ENCODE results near the gene CHMP6.
A peak's percentile ranks its signal among the peaks of the same experiment; 100 is the strongest.

CHMP6 gene

DNA sequence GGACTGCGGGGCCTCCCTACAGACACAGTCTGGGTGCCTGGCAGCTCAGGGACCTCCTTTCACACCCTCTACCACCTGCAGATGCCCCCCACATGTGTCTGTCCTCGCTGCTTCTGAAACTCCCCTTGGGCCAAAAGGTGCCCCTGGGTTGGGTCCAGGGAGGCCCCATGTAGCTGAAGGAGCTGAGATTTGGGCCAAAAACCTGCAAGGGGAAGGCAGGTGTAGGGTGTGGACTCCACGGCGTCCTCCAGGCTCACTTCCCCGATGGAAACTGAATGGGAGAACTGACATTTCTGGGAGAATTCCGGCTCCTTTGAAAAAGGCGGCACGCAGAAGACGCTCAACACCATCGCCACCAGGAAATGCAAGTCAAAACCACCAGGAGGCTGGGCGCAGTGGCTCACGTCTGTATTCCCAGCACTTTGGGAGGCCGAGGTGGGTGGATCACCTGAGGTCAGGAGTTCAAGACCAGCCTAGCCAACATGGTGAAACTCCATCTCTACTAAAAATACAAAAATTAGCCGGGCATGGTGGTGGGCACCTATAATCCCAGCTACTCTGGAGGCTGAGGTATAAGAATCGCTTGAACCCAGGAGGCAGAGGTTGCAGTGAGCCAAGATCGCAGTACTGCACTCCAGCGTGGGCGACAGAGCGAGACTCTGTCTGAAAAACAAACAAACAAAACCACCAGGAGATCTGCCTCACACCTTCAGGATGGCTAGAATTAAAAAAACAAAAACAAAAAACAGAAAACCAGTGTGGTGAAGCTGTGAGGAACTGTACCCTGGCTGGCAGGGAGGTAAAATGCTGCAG is 30.1 kb downstream of the CHMP6 start:
- Histone ChIP-seq H3K9ac (ENCODE audit: low read length in 5 of 5) (no peak overlapping the region), H3K9me3 (ENCODE audit: control insufficient read depth in 5 of 5, low read length in 5 of 5) (no peaks in the 10 kb centered on the region), H3K27ac (ENCODE audit: low read depth, low read length) (no peak overlapping the region), H3K36me3 (ENCODE audit: control insufficient read depth in 5 of 5, insufficient read depth in 5 of 5, low read length in 5 of 5) (no peaks in the 10 kb centered on the region), H3K4me3 (ENCODE audit: low read depth in 1 of 5, low read length in 5 of 5) (no peak overlapping the region), H3K27me3 (ENCODE audit: control insufficient read depth in 5 of 5, insufficient read depth in 4 of 5, low read length in 5 of 5) (peaks cover 0 to 11% (median 8%) of the 10 kb centered on the region in 5 donors), H3K4me1 (ENCODE audit: control insufficient read depth in 5 of 5, insufficient read depth in 5 of 5, low read length in 5 of 5) (peaks cover 2 to 51% (median 38%) of the 10 kb centered on the region in 5 donors)

DNA sequence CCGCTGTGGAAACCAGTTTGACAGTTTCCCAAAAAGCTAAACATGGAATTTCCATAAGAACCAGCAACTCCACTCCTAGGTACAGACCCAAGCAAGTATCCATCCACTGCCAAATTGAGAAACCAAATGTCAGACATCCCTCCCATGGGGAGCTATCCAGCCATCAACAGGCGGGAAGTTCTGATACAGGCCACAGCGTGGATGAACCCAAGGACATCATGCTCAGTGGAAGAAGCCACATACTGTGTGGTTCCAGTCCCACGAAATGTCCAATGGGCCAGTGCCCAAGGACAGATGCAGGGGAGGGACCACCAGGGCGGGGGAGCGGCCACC is 30.7 kb downstream of the CHMP6 start:
- H3K36me3 ChIP-seq (ENCODE audit: control insufficient read depth in 5 of 5, insufficient read depth in 5 of 5, low read length in 5 of 5), result no peaks in the 10 kb centered on the region
- H3K9ac ChIP-seq (ENCODE audit: low read length in 5 of 5), result no peak overlapping the region
- H3K27me3 ChIP-seq (ENCODE audit: control insufficient read depth in 5 of 5, insufficient read depth in 4 of 5, low read length in 5 of 5), result peaks cover 0 to 14% (median 8%) of the 10 kb centered on the region in 5 donors
- H3K27ac ChIP-seq (ENCODE audit: low read depth, low read length), result no peak overlapping the region
- no peaks in the 10 kb centered on the region for H3K9me3 ChIP-seq (ENCODE audit: control insufficient read depth in 5 of 5, low read length in 5 of 5)
- H3K4me1 ChIP-seq (ENCODE audit: control insufficient read depth in 5 of 5, insufficient read depth in 5 of 5, low read length in 5 of 5), result peaks cover 2 to 54% (median 40%) of the 10 kb centered on the region in 5 donors
- H3K4me3 ChIP-seq (ENCODE audit: low read depth in 1 of 5, low read length in 5 of 5), result no peak overlapping the region

DNA sequence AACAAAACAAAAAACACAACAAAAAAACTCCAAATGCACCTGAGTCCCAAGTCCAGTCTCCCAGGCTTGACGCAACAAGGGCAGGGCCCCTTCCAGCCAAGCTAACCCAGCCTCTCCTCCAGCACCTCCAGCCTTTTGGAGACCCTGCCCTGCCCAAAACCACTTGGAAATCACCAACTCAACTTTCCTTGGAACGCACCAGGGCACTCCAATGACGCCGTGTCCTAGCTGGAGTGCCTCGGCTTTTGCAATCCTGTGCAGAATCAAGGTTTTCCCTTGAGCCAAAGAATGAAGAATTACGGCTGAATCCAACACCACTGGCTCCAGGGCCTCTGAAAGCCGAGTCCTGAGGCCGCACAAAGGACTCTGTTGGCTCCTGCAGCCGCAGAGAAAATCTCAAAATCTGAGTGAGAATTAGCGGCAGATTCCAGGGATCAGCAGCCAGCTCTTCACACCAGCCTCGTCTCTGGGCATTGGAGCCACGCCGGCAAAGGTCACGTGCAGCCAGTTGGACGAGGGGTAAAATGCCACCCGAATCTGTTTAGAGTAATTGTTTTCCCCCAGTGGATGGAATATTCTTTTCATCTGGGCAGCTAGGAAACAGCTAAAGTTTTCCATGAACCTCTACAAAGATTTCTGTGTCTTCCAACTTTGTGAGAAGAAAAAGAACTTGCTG is 33.6 kb downstream of the CHMP6 start:
- peaks cover 14 to 31% (median 25%) of the 10 kb centered on the region in 5 donors for H3K27me3 ChIP-seq (ENCODE audit: control insufficient read depth in 5 of 5, insufficient read depth in 4 of 5, low read length in 5 of 5)
- H3K4me1 ChIP-seq (ENCODE audit: control insufficient read depth in 5 of 5, insufficient read depth in 5 of 5, low read length in 5 of 5), result peaks cover 0 to 42% (median 30%) of the 10 kb centered on the region in 5 donors

GRCh38 chr17:81025741-81026129 is 34.1 kb downstream of the CHMP6 start:
- Histone ChIP-seq H3K4me3 (ENCODE audit: low read depth in 1 of 5, low read length in 5 of 5) (peak overlapping the region in 2 of 5 donors; percentile 8 to 44), H3K4me1 (ENCODE audit: control insufficient read depth in 5 of 5, insufficient read depth in 5 of 5, low read length in 5 of 5) (peaks cover 0 to 39% (median 29%) of the 10 kb centered on the region in 5 donors), H3K27me3 (ENCODE audit: control insufficient read depth in 5 of 5, insufficient read depth in 4 of 5, low read length in 5 of 5) (peaks cover 14 to 31% (median 24%) of the 10 kb centered on the region in 5 donors), H3K9ac (ENCODE audit: low read length in 5 of 5) (no peak overlapping the region), H3K36me3 (ENCODE audit: control insufficient read depth in 5 of 5, insufficient read depth in 5 of 5, low read length in 5 of 5) (no peaks in the 10 kb centered on the region), H3K27ac (ENCODE audit: low read depth, low read length) (no peak overlapping the region), H3K9me3 (ENCODE audit: control insufficient read depth in 5 of 5, low read length in 5 of 5) (no peaks in the 10 kb centered on the region)

More for the DNA sequence above, 33.6 kb downstream of the CHMP6 start:
- no peak overlapping the region for H3K9ac ChIP-seq (ENCODE audit: low read length in 5 of 5)
- H3K4me3 ChIP-seq (ENCODE audit: low read depth in 1 of 5, low read length in 5 of 5), result no peak overlapping the region
- H3K36me3 ChIP-seq (ENCODE audit: control insufficient read depth in 5 of 5, insufficient read depth in 5 of 5, low read length in 5 of 5), result no peaks in the 10 kb centered on the region
- H3K9me3 ChIP-seq (ENCODE audit: control insufficient read depth in 5 of 5, low read length in 5 of 5), result no peaks in the 10 kb centered on the region
- H3K27ac ChIP-seq (ENCODE audit: low read depth, low read length), result no peak overlapping the region

DNA sequence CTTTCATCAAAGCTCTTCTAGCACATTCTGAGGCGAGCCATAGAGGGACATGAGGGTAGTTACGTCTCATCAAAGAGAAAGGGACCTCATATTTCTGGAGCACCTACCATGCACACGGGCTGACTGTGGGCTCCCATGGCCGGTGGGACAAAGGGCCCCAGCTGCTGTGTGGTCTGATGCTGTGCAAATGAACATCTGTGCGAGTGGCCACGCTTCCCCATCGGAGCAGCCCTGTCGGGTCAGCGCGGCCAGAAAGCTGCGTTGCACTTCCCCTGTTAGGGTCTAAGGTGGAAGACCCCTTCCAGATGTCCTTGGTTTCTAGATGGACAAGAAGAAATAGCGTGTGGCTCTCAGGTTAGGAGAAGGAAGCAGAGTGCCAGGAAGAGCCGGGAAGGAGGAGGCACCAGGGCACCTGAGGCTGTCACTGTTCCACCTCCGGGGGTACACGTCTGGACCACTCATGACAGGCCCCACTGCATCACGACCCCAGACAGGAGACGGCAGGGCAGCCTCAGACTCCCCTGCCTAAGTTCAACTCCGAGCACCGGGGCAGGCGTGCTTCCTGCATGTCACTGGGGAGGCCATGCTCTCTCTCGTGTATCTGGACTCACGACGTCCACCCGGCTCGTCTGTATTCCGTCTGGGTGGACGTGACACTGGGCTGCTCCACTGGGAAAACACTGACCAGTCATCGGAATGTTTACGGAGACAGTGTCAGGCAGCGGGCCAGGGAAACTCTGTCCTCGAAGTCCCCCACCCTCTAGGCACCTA is 34.8 kb downstream of the CHMP6 start:
- H3K4me3 ChIP-seq (ENCODE audit: low read depth in 1 of 5, low read length in 5 of 5), result peak overlapping the region in 2 of 5 donors; percentile 8 to 44
- no peak overlapping the region for H3K9ac ChIP-seq (ENCODE audit: low read length in 5 of 5)
- no peaks in the 10 kb centered on the region for H3K9me3 ChIP-seq (ENCODE audit: control insufficient read depth in 5 of 5, low read length in 5 of 5)
- peaks cover 0 to 36% (median 22%) of the 10 kb centered on the region in 5 donors for H3K4me1 ChIP-seq (ENCODE audit: control insufficient read depth in 5 of 5, insufficient read depth in 5 of 5, low read length in 5 of 5)
- H3K36me3 ChIP-seq (ENCODE audit: control insufficient read depth in 5 of 5, insufficient read depth in 5 of 5, low read length in 5 of 5), result no peaks in the 10 kb centered on the region
- no peak overlapping the region for H3K27ac ChIP-seq (ENCODE audit: low read depth, low read length)
- peaks cover 14 to 31% (median 19%) of the 10 kb centered on the region in 5 donors for H3K27me3 ChIP-seq (ENCODE audit: control insufficient read depth in 5 of 5, insufficient read depth in 4 of 5, low read length in 5 of 5)

- Histone ChIP-seq H3K36me3 (ENCODE audit: control insufficient read depth in 5 of 5, insufficient read depth in 5 of 5, low read length in 5 of 5) (no peaks in the 10 kb centered on the region), H3K9ac (ENCODE audit: low read length in 5 of 5) (no peak overlapping the region), H3K27ac (ENCODE audit: low read depth, low read length) (no peak overlapping the region), H3K4me1 (ENCODE audit: control insufficient read depth in 5 of 5, insufficient read depth in 5 of 5, low read length in 5 of 5) (peaks cover 0 to 41% (median 25%) of the 10 kb centered on the region in 5 donors), H3K27me3 (ENCODE audit: control insufficient read depth in 5 of 5, insufficient read depth in 4 of 5, low read length in 5 of 5) (peaks cover 14 to 31% (median 19%) of the 10 kb centered on the region in 5 donors), H3K9me3 (ENCODE audit: control insufficient read depth in 5 of 5, low read length in 5 of 5) (no peaks in the 10 kb centered on the region), H3K4me3 (ENCODE audit: low read depth in 1 of 5, low read length in 5 of 5) (no peak overlapping the region)
Observed at GRCh38 chr17:81027038-81027437, 35.4 kb downstream of the CHMP6 start.

- Histone ChIP-seq H3K36me3 (ENCODE audit: control insufficient read depth in 5 of 5, insufficient read depth in 5 of 5, low read length in 5 of 5) (no peaks in the 10 kb centered on the region), H3K27me3 (ENCODE audit: control insufficient read depth in 5 of 5, insufficient read depth in 4 of 5, low read length in 5 of 5) (peaks cover 14 to 33% (median 19%) of the 10 kb centered on the region in 5 donors), H3K4me3 (ENCODE audit: low read depth in 1 of 5, low read length in 5 of 5) (no peak overlapping the region), H3K27ac (ENCODE audit: low read depth, low read length) (no peak overlapping the region), H3K9ac (ENCODE audit: low read length in 5 of 5) (no peak overlapping the region), H3K4me1 (ENCODE audit: control insufficient read depth in 5 of 5, insufficient read depth in 5 of 5, low read length in 5 of 5) (peaks cover 0 to 49% (median 32%) of the 10 kb centered on the region in 5 donors), H3K9me3 (ENCODE audit: control insufficient read depth in 5 of 5, low read length in 5 of 5) (no peaks in the 10 kb centered on the region)
Observed at GRCh38 chr17:81027591-81028505, 36.2 kb downstream of the CHMP6 start.

DNA sequence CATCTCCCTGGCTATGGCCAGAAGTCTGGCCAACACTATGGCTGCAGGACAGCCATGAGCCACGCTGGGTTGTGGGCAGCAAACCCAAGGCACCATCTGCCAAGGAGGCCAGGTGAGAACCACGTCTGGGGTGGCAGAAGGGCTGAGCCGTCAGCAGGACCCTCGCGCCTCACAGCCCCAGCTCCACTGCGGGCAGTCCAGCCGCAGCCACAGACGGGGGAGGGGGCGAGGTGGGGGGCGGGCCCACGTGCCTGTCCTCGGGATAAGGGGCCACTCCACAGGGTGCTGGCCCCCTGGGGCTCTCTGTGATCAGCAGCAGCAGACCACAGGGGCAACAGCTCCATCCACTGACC is 36.8 kb downstream of the CHMP6 start:
- Histone ChIP-seq H3K9me3 (ENCODE audit: control insufficient read depth in 5 of 5, low read length in 5 of 5) (no peaks in the 10 kb centered on the region), H3K4me3 (ENCODE audit: low read depth in 1 of 5, low read length in 5 of 5) (no peak overlapping the region), H3K36me3 (ENCODE audit: control insufficient read depth in 5 of 5, insufficient read depth in 5 of 5, low read length in 5 of 5) (no peaks in the 10 kb centered on the region), H3K9ac (ENCODE audit: low read length in 5 of 5) (no peak overlapping the region), H3K4me1 (ENCODE audit: control insufficient read depth in 5 of 5, insufficient read depth in 5 of 5, low read length in 5 of 5) (peaks cover 0 to 53% (median 38%) of the 10 kb centered on the region in 5 donors), H3K27me3 (ENCODE audit: control insufficient read depth in 5 of 5, insufficient read depth in 4 of 5, low read length in 5 of 5) (peaks cover 14 to 34% (median 19%) of the 10 kb centered on the region in 5 donors), H3K27ac (ENCODE audit: low read depth, low read length) (no peak overlapping the region)

DNA sequence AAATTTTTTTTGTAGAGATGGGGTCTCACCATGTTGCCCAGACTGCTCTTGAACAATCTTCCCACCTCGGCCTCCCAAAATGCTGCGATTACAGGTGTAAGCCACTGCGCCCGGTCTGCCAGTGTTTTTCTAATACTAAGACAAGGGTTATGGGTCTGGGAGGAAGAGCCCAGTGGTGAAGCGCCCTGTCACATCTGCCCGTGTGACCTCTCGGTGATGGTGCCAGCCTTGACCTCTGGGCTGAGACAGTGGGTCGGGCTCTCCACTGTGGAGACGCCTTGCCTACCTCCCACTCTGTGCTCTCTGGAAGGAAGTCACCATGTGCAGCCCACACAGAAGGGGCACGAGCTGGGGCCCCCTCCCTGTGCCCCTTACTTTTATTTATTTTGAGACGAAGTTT is 38.2 kb downstream of the CHMP6 start:
- H3K27ac ChIP-seq (ENCODE audit: low read depth, low read length), result no peak overlapping the region
- H3K36me3 ChIP-seq (ENCODE audit: control insufficient read depth in 5 of 5, insufficient read depth in 5 of 5, low read length in 5 of 5), result no peaks in the 10 kb centered on the region
- no peak overlapping the region for H3K9ac ChIP-seq (ENCODE audit: low read length in 5 of 5)
- no peak overlapping the region for H3K4me3 ChIP-seq (ENCODE audit: low read depth in 1 of 5, low read length in 5 of 5)
- peaks cover 2 to 56% (median 44%) of the 10 kb centered on the region in 5 donors for H3K4me1 ChIP-seq (ENCODE audit: control insufficient read depth in 5 of 5, insufficient read depth in 5 of 5, low read length in 5 of 5)
- peaks cover 14 to 30% (median 17%) of the 10 kb centered on the region in 5 donors for H3K27me3 ChIP-seq (ENCODE audit: control insufficient read depth in 5 of 5, insufficient read depth in 4 of 5, low read length in 5 of 5)
- no peaks in the 10 kb centered on the region for H3K9me3 ChIP-seq (ENCODE audit: control insufficient read depth in 5 of 5, low read length in 5 of 5)
